Stimulated activated CD8-positive, alpha-beta memory T cell treated with anti-CD3 and anti-CD28 coated beads, Interleukin-15, amount 100 ng/mL, for 1 hour (primary cell): Measurements from ENCODE around the gene CDC42EP5.

Experiments used
- DNase-seq: peaks from one replicate; pipeline ENCODE4 v3.0.0-alpha.2; 2020; ENCODE audit warnings: low read depth

CDC42EP5 gene

GRCh38 chr19:54425382-54425723 is 47.7 kb downstream of the CDC42EP5 start:
- no peak for DNase-seq

- DNase-seq, result no peak
These were observed 48.3 kb downstream of the CDC42EP5 start for GRCh38 chr19:54424660-54425381.

GRCh38 chr19:54424201-54424600 is 48.9 kb downstream of the CDC42EP5 start:
- DNase-seq, result no peak

GRCh38 chr19:54422136-54422535 is 51.0 kb downstream of the CDC42EP5 start:
- DNase-seq, result no peak

GRCh38 chr19:54421521-54421920 is 51.6 kb downstream of the CDC42EP5 start:
- no peak for DNase-seq

- no peak for DNase-seq
These were observed 52.0 kb downstream of the CDC42EP5 start for GRCh38 chr19:54421169-54421516.

GRCh38 chr19:54420383-54421168 is 52.5 kb downstream of the CDC42EP5 start:
- no peak for DNase-seq

GRCh38 chr19:54420068-54420382 is 53.1 kb downstream of the CDC42EP5 start:
- no peak for DNase-seq

- DNase-seq, result no peak
These were observed 53.9 kb downstream of the CDC42EP5 start for GRCh38 chr19:54418930-54419800.

- DNase-seq, result no peak
These were observed 54.8 kb downstream of the CDC42EP5 start for GRCh38 chr19:54418030-54418929.

- DNase-seq, result no peak
These were observed 56.2 kb downstream of the CDC42EP5 start for GRCh38 chr19:54416695-54417491.

- no peak for DNase-seq
These were observed 57.0 kb downstream of the CDC42EP5 start for GRCh38 chr19:54415901-54416673.

- DNase-seq, result no peak
These were observed 57.7 kb downstream of the CDC42EP5 start, which contains the start of gene TTYH1 for GRCh38 chr19:54415208-54415900. TTYH1 (plus strand) TSS chr19:54415464; CDS start chr19:54415553, 89 bp downstream.
